ENCODE data around the gene MTRF1L.

DNA sequence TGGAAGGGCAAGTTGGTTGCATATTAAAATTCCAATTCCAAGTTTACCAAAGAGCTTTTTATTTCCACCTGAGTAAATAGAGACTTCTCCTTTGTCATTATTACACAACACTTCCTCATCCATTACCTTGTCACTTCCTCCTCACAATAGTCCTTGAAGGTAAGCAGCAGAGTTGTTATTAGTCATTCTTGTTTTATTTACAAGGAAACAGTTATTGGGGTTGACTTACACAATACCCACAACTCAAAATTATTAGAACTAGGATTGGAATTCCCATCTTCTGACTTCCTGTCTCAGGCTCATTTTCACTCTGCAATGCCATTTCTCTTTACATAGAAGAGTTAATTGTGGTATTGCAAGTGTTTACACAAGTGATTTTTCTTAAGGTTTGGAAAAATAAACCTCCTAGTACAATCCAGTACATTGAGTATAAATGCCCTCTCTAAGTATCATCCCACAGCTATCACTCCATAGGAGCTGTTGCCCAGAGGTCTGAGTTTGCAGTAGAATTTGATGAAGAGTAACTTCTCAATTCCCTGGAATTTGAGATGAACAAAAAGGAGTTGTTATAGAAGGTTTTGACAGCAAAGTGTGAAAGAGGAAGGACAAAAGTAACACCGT lies 28.9 kb upstream of the MTRF1L start:
- TF ChIP-seq, protein P1, sequence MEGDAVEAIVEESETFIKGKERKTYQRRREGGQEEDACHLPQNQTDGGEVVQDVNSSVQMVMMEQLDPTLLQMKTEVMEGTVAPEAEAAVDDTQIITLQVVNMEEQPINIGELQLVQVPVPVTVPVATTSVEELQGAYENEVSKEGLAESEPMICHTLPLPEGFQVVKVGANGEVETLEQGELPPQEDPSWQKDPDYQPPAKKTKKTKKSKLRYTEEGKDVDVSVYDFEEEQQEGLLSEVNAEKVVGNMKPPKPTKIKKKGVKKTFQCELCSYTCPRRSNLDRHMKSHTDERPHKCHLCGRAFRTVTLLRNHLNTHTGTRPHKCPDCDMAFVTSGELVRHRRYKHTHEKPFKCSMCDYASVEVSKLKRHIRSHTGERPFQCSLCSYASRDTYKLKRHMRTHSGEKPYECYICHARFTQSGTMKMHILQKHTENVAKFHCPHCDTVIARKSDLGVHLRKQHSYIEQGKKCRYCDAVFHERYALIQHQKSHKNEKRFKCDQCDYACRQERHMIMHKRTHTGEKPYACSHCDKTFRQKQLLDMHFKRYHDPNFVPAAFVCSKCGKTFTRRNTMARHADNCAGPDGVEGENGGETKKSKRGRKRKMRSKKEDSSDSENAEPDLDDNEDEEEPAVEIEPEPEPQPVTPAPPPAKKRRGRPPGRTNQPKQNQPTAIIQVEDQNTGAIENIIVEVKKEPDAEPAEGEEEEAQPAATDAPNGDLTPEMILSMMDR (IDR thresholded peaks at IDR 0.05; ENCODE audit: borderline replicate concordance, extremely low read depth, low read length, poor library complexity, severe bottlenecking): no peak
- no peak for TF ChIP-seq EZH2 (IDR thresholded peaks at IDR 0.05; ENCODE audit: borderline replicate concordance, low read depth, low read length, severe bottlenecking)

Measured in DND-41 (cell line).